Dendritic cell treated with granulocyte-macrophage colony-stimulating factor and Interleukin-4, amounts not matched to agents 40 ng/mL and 50 ng/mL, for 4 days (primary cell): ENCODE measurements around the gene BAK1.
"Not testable (repeated sequence)": the region's sequence is repeated elsewhere in the genome, so short reads cannot be mapped to it uniquely, and the experiment has no call there.

Experiments used
- H3K27ac Mint-ChIP-seq: one replicate; pipeline ENCODE4 v1.8.0; 2022; ENCODE audit warnings: mild to moderate bottlenecking, mixed read lengths
- H3K27me3 Mint-ChIP-seq: one replicate; pipeline ENCODE4 v1.8.0; 2022; ENCODE audit warnings: mild to moderate bottlenecking, mixed read lengths
- H3K36me3 Mint-ChIP-seq: one replicate; pipeline ENCODE4 v1.8.0; 2022; ENCODE audit warnings: low read depth, mixed read lengths
- H3K4me1 Mint-ChIP-seq: one replicate; pipeline ENCODE4 v1.8.0; 2022; ENCODE audit warnings: low read depth, mixed read lengths
- H3K4me3 Mint-ChIP-seq: one replicate; pipeline ENCODE4 v1.8.0; 2022; ENCODE audit warnings: mild to moderate bottlenecking, moderate library complexity, mixed read lengths
- H3K9me3 Mint-ChIP-seq: one replicate; pipeline ENCODE4 v1.8.0; 2022; ENCODE audit warnings: mixed read lengths
- intact Hi-C: fragments of 100-400 bp; cut with micrococcal nuclease; formaldehyde crosslinking; loops from one replicate; pipeline ENCODE4 v1.15.0; 2022

The BAK1 gene

GRCh38 chr6:33599413-33599938, 19.4 kb upstream of the BAK1 start:
- H3K27me3 Mint-ChIP-seq: peaks cover 30% of the 10 kb centered on the region
- H3K4me1 Mint-ChIP-seq: no peaks in the 10 kb centered on the region
- intact Hi-C loops: no loop called here
- H3K27ac Mint-ChIP-seq: no peak overlapping the region
- no peaks in the 10 kb centered on the region for H3K9me3 Mint-ChIP-seq
- H3K4me3 Mint-ChIP-seq: no peak overlapping the region
- H3K36me3 Mint-ChIP-seq: no peaks in the 10 kb centered on the region

DNA sequence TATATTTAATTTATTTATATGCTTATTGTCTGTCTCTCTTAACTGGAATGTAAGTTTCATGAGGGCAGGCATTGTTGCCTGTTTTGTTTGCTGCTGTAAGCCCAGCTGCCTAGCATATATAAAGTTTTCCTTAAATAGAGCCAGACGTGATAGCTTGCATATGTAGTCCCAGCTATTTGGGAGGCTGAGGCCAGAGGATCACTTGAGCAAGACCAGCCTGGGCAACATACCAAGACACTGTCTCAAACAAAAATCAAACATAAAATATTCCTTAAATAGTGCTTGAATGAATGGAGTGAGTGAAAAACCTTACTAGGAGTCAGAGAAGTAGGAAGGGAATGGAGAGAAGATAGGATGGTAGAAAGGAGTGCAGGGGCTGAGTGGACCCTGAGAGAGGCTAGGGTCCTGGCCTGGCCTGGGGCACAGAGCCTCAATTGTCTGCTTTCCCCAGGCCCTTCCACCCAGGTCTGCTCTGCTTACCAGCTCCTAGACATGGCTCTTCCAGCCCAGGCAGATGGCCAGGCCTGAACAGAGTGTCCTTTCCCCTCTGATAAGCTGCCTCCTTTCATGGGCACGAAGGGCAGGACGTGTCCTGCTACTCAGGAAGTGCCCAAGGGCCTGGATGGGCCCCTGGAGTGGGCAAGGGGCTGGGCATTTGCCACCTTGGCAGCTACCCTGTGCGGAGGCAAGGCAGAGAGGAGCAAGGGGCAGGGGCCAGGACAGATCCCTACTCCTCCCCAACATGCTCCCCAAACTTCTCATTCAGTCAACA, 17.7 kb upstream of the BAK1 start:
- intact Hi-C loops: no loop called here
- Mint-ChIP-seq H3K4me1 (peaks cover 8% of the 10 kb centered on the region), H3K27ac (no peak overlapping the region), H3K9me3 (no peaks in the 10 kb centered on the region), H3K27me3 (peaks cover 31% of the 10 kb centered on the region), H3K36me3 (no peaks in the 10 kb centered on the region), H3K4me3 (no peak overlapping the region)

DNA sequence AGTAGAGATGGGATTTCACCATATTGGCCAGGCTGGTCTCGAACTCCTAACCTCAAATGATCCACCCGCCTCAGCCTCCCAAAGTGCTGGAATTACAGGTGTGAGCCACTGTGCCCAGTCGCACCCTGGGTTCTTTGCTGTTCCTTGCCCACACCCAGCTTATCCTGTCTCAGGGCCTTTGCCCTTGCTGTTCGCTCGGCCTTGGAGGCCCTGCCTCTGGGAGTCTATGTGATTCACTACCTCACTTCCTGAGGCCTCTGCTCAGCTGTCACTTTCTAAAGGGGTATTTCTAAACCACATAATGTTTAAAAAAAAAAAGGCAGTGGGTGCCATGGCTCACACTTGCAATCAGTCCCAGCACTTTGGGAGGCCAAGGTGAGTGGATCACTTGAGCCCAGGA, 16.8 kb upstream of the BAK1 start:
- H3K9me3 Mint-ChIP-seq, H3K4me3 Mint-ChIP-seq, H3K27ac Mint-ChIP-seq, H3K36me3 Mint-ChIP-seq, intact Hi-C loops: not testable (repeated sequence)
- Mint-ChIP-seq H3K4me1 (peaks cover 15% of the 10 kb centered on the region), H3K27me3 (peaks cover 34% of the 10 kb centered on the region)

- no peak overlapping the region for H3K27ac Mint-ChIP-seq
- no peaks in the 10 kb centered on the region for H3K36me3 Mint-ChIP-seq
- H3K27me3 Mint-ChIP-seq: peaks cover 34% of the 10 kb centered on the region
- no peak overlapping the region for H3K4me3 Mint-ChIP-seq
- H3K4me1 Mint-ChIP-seq: peaks cover 22% of the 10 kb centered on the region
- H3K9me3 Mint-ChIP-seq: no peaks in the 10 kb centered on the region
- intact Hi-C loops: no loop called here
Observed at GRCh38 chr6:33595001-33595846, 15.1 kb upstream of the BAK1 start.

GRCh38 chr6:33593414-33593727, 13.3 kb upstream of the BAK1 start:
- H3K4me3 Mint-ChIP-seq: no peak overlapping the region
- H3K27ac Mint-ChIP-seq: no peak overlapping the region
- H3K27me3 Mint-ChIP-seq: peaks cover 35% of the 10 kb centered on the region
- no peaks in the 10 kb centered on the region for H3K9me3 Mint-ChIP-seq
- H3K4me1 Mint-ChIP-seq: peaks cover 22% of the 10 kb centered on the region
- intact Hi-C loops: no loop called here
- H3K36me3 Mint-ChIP-seq: no peaks in the 10 kb centered on the region

- H3K36me3 Mint-ChIP-seq: no peaks in the 10 kb centered on the region
- intact Hi-C loops: no loop called here
Observed at GRCh38 chr6:33592595-33593413, 12.7 kb upstream of the BAK1 start.

GRCh38 chr6:33592280-33592594, 12.2 kb upstream of the BAK1 start:
- H3K27me3 Mint-ChIP-seq: peaks cover 36% of the 10 kb centered on the region
- intact Hi-C loops: no loop called here
- no peaks in the 10 kb centered on the region for H3K36me3 Mint-ChIP-seq
- H3K27ac Mint-ChIP-seq: no peak overlapping the region
- no peak overlapping the region for H3K4me3 Mint-ChIP-seq
- no peaks in the 10 kb centered on the region for H3K9me3 Mint-ChIP-seq
- H3K4me1 Mint-ChIP-seq: peaks cover 22% of the 10 kb centered on the region

More at GRCh38 chr6:33592595-33593413, 12.7 kb upstream of the BAK1 start:
- H3K27me3 Mint-ChIP-seq: peaks cover 36% of the 10 kb centered on the region
- H3K9me3 Mint-ChIP-seq: no peaks in the 10 kb centered on the region
- H3K4me3 Mint-ChIP-seq: peak overlapping the region; percentile 28
- no peak overlapping the region for H3K27ac Mint-ChIP-seq
- H3K4me1 Mint-ChIP-seq: peaks cover 22% of the 10 kb centered on the region

GRCh38 chr6:33591424-33592032, 11.5 kb upstream of the BAK1 start:
- H3K4me1 Mint-ChIP-seq: peaks cover 22% of the 10 kb centered on the region
- intact Hi-C loops: no loop called here
- no peak overlapping the region for H3K4me3 Mint-ChIP-seq
- no peaks in the 10 kb centered on the region for H3K36me3 Mint-ChIP-seq
- no peak overlapping the region for H3K27ac Mint-ChIP-seq
- H3K27me3 Mint-ChIP-seq: peaks cover 36% of the 10 kb centered on the region
- no peaks in the 10 kb centered on the region for H3K9me3 Mint-ChIP-seq

DNA sequence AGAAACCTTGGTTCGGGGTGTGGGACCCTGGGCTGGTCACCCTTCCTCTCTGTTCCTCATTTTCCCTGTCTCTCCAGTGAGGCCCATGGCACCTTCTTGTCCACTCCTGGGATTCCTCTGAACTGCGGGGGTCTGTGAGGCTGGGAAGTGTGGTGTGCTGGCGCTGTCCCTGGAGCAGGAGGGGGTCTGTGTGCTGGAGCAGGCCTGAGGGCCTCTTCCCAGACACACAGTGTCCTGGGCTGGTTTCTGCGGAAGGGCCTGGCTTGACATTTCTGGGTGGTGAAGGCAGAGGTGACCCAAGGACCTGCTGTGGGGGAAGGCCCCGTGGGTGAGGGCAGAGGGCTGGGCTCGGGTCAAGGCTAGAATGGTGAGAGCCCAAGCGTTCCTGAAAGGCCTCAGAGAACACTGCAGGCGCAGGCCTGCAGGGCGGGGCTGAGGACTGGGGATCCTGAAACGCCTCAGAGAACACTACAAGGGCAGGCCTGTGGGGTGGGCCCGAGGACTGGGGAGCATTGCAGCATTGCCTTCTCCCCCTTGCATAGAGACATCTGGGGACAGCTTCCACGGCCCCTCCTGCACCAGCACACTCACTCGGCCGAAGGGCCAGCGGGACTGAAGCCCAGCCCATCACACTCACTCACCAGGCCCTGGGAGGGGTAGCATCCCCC, 10.6 kb upstream of the BAK1 start:
- H3K36me3 Mint-ChIP-seq: no peaks in the 10 kb centered on the region
- H3K4me1 Mint-ChIP-seq: peaks cover 28% of the 10 kb centered on the region
- peaks cover 36% of the 10 kb centered on the region for H3K27me3 Mint-ChIP-seq
- intact Hi-C loops: no loop called here
- no peak overlapping the region for H3K4me3 Mint-ChIP-seq
- no peak overlapping the region for H3K27ac Mint-ChIP-seq
- H3K9me3 Mint-ChIP-seq: no peaks in the 10 kb centered on the region

- Mint-ChIP-seq H3K36me3 (no peaks in the 10 kb centered on the region), H3K9me3 (no peaks in the 10 kb centered on the region), H3K4me1 (peaks cover 35% of the 10 kb centered on the region), H3K27me3 (peaks cover 34% of the 10 kb centered on the region), H3K4me3 (no peak overlapping the region), H3K27ac (no peak overlapping the region)
- intact Hi-C loops: loop anchor here (2.0 to 5.0 kb wide), 2 partner anchors 111 to 172 kb away; no protein-coding TSS in a partner anchor
Observed at GRCh38 chr6:33589731-33590530, 9.9 kb upstream of the BAK1 start.

DNA sequence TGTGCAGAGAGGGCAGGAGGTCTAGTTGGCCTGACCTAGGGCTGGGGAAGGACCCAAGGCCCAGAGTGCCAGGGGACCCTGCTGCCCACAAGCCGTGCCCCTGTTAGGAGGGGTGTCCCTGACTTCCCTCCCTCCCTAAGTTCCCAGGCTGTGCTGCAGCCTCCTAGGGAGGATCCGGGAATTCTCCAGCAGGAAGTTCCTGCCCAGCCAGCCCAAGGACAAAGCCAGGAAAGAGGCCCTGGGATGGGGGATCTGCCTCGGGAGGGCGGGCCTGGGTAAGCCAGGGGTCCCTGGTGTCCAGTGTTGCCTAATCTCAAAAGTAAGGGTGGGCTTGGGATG, 9.3 kb upstream of the BAK1 start:
- Mint-ChIP-seq H3K9me3 (no peaks in the 10 kb centered on the region), H3K4me3 (no peak overlapping the region), H3K27ac (no peak overlapping the region), H3K4me1 (peaks cover 37% of the 10 kb centered on the region), H3K27me3 (peaks cover 29% of the 10 kb centered on the region), H3K36me3 (no peaks in the 10 kb centered on the region)
- intact Hi-C loops: loop anchor here (2.0 to 5.0 kb wide), 2 partner anchors 111 to 173 kb away; no protein-coding TSS in a partner anchor

GRCh38 chr6:33588894-33589293, 8.8 kb upstream of the BAK1 start:
- no peak overlapping the region for H3K4me3 Mint-ChIP-seq
- no peaks in the 10 kb centered on the region for H3K9me3 Mint-ChIP-seq
- intact Hi-C loops: loop anchor here (2.0 to 5.0 kb wide), 2 partner anchors 112 to 173 kb away; no protein-coding TSS in a partner anchor
- H3K36me3 Mint-ChIP-seq: no peaks in the 10 kb centered on the region
- H3K27ac Mint-ChIP-seq: no peak overlapping the region
- H3K27me3 Mint-ChIP-seq: peaks cover 27% of the 10 kb centered on the region
- peaks cover 37% of the 10 kb centered on the region for H3K4me1 Mint-ChIP-seq
